T-helper 17 cell (primary cell): ENCODE results near the gene CD96. TPM values are rescaled to one million over a fixed set of nuclear protein-coding genes. Genes with fewer than 3 reads are reported as not detected.
"Not testable (repeated sequence)": the region's sequence is repeated elsewhere in the genome, so short reads cannot be mapped to it uniquely, and the experiment has no call there.

Source experiments
- ATAC-seq: fragments of 150-1000 bp; cut with Tn5 transposase; 2 replicates; pipeline ENCODE4 v1.10.0; 2021; ENCODE audit warnings: mild to moderate bottlenecking, moderate library complexity
- DNase-seq, 3 donors: peaks; one replicate each; pipeline versions ENCODE4 v3.0.0 to v3.0.0-alpha.2; 2020 to 2021
- H3K9me3 ChIP-seq: one replicate; pipeline ENCODE4 v1.7.0; 2013; ENCODE audit warnings: low read length, mild to moderate bottlenecking; ENCODE audit not compliant: control insufficient read depth, poor library complexity, severe bottlenecking
- H3K27ac Mint-ChIP-seq: one replicate; pipeline ENCODE4 v1.8.0; 2022; ENCODE audit warnings: mild to moderate bottlenecking, moderate library complexity, mixed read lengths
- H3K27me3 Mint-ChIP-seq: one replicate; pipeline ENCODE4 v1.8.0; 2022; ENCODE audit warnings: mixed read lengths
- H3K36me3 Mint-ChIP-seq: one replicate; pipeline ENCODE4 v1.8.0; 2022; ENCODE audit warnings: low read depth, mixed read lengths
- H3K4me1 Mint-ChIP-seq: one replicate; pipeline ENCODE4 v1.8.0; 2022; ENCODE audit warnings: mild to moderate bottlenecking, mixed read lengths
- H3K4me3 Mint-ChIP-seq: one replicate; pipeline ENCODE4 v1.8.0; 2022; ENCODE audit warnings: mild to moderate bottlenecking, moderate library complexity, mixed read lengths
- total RNA-seq, 4 donors: library from RNA in 2 of 4; stranded (reverse) in 2 of 4; gene quantifications; one replicate each; pipeline ENCODE4 v1.2.3 and lab custom pipeline; 2022 to 2026

Gene CD96
- total RNA-seq, 2 donors from 2014 or later = 190 to 201 TPM

DNA sequence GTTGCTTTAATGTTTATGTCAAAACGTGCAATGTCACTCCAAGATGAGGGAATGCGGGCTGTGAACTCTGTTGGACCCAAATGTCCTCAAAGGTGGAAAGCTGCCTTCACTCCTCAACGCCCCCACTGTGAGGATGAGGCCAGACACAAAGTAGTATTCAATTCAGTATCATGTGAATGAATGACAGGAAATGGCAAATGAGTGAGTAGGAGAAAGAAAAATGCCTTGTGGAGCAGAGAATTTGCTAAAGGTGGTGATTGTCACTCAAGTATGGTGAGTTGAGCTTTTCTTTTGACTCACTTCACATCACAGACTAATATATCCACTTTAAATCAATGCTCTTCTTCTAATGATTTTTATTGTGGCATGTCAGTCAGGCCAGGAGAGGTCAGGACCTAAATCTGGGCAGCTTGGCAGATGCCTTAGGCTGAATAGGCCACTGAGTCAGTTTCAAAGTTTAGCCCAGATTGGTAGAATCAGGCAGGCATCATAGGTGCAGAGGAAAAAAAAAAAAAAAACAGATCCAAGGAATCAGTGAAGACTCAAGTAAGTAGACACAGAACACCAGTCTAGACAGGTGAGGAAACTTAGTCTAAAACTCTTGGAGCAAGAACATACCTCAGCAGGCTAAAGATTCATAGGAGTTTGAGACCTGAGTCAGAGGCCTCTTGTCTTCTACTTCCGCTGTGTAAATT lies 124.2 kb downstream of the CD96 start:
- no peaks in the 10 kb centered on the region for H3K27me3 Mint-ChIP-seq
- no peak overlapping the region for H3K4me3 Mint-ChIP-seq
- H3K9me3 ChIP-seq = no peaks in the 10 kb centered on the region
- H3K36me3 Mint-ChIP-seq = peaks cover 1% of the 10 kb centered on the region
- ATAC-seq (no peak), DNase-seq (no peak)
- H3K27ac Mint-ChIP-seq = peak overlapping the region; percentile 22
- H3K4me1 Mint-ChIP-seq = peaks cover 29% of the 10 kb centered on the region

- DNase-seq = no peak
- Mint-ChIP-seq H3K4me3 (peak overlapping the region; percentile 76), H3K4me1 (peaks cover 34% of the 10 kb centered on the region), H3K27me3 (no peaks in the 10 kb centered on the region), H3K27ac (peak overlapping the region; percentile 88), H3K36me3 (no peaks in the 10 kb centered on the region)
- H3K9me3 ChIP-seq = no peaks in the 10 kb centered on the region
- no peak for ATAC-seq
Measured at GRCh38 chr3:111667170-111667569, 125.2 kb downstream of the CD96 start.

- Mint-ChIP-seq H3K27ac (peak overlapping the region; percentile 88), H3K27me3 (no peaks in the 10 kb centered on the region), H3K4me1 (peaks cover 34% of the 10 kb centered on the region), H3K4me3 (peak overlapping the region; percentile 76), H3K36me3 (no peaks in the 10 kb centered on the region)
- peak; percentile 31 to 48 (median 38) for DNase-seq
- H3K9me3 ChIP-seq = no peaks in the 10 kb centered on the region
- ATAC-seq = peak; percentile 99
Measured at GRCh38 chr3:111667621-111668239, 125.7 kb downstream of the CD96 start.

DNA sequence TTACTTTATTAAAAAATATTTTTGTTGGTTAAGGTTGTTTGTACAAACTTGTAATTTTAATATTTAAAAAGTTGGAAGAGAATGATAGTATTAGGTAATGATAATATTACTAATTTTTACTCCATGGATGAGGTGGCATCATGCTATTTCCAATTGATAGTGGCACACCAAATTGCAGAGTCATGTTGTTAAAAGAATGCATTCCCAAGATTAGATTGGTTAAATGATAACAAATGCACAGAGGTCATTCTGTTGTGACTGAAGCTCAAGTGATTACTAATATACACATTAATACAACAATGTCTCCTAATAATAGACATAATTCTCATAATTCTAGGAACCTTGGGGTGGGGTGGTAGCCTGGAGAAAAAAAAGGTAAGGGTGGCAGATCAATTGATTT lies 126.3 kb downstream of the CD96 start:
- no peak overlapping the region for H3K4me3 Mint-ChIP-seq
- H3K36me3 Mint-ChIP-seq = no peaks in the 10 kb centered on the region
- no peak for ATAC-seq
- no peaks in the 10 kb centered on the region for H3K27me3 Mint-ChIP-seq
- DNase-seq = no peak
- H3K9me3 ChIP-seq = no peaks in the 10 kb centered on the region
- H3K27ac Mint-ChIP-seq = peak overlapping the region; percentile 56
- H3K4me1 Mint-ChIP-seq = peaks cover 37% of the 10 kb centered on the region

- H3K27ac Mint-ChIP-seq = peak overlapping the region; percentile 56
- peaks cover 43% of the 10 kb centered on the region for H3K4me1 Mint-ChIP-seq
- H3K27me3 Mint-ChIP-seq = no peaks in the 10 kb centered on the region
- H3K4me3 Mint-ChIP-seq = peak overlapping the region; percentile 43
- DNase-seq (no peak), ATAC-seq (peak; percentile 51)
- H3K9me3 ChIP-seq = no peaks in the 10 kb centered on the region
- no peaks in the 10 kb centered on the region for H3K36me3 Mint-ChIP-seq
Measured at GRCh38 chr3:111668888-111669488, 127.0 kb downstream of the CD96 start.

- DNase-seq = no peak
- no peak for ATAC-seq
- Mint-ChIP-seq H3K4me3 (no peak overlapping the region), H3K27me3 (no peaks in the 10 kb centered on the region), H3K27ac (peak overlapping the region; percentile 73), H3K4me1 (peaks cover 51% of the 10 kb centered on the region), H3K36me3 (peaks cover 3% of the 10 kb centered on the region)
- no peaks in the 10 kb centered on the region for H3K9me3 ChIP-seq
Measured at GRCh38 chr3:111669926-111670630, 128.1 kb downstream of the CD96 start.

- not testable (repeated sequence) for ATAC-seq, H3K36me3 Mint-ChIP-seq
Measured at GRCh38 chr3:111672461-111672860, 130.5 kb downstream of the CD96 start.

GRCh38 chr3:111675846-111676210 lies 133.8 kb downstream of the CD96 start:
- H3K4me1 Mint-ChIP-seq = peaks cover 65% of the 10 kb centered on the region
- H3K27me3 Mint-ChIP-seq = no peaks in the 10 kb centered on the region
- H3K4me3 Mint-ChIP-seq = peak overlapping the region; percentile 100
- no peaks in the 10 kb centered on the region for H3K9me3 ChIP-seq
- ATAC-seq (no peak), DNase-seq (no peak)
- peak overlapping the region; percentile 99 for H3K27ac Mint-ChIP-seq
- H3K36me3 Mint-ChIP-seq = peaks cover 3% of the 10 kb centered on the region

More at GRCh38 chr3:111672461-111672860, 130.5 kb downstream of the CD96 start:
- not testable (repeated sequence) for H3K9me3 ChIP-seq, H3K4me3 Mint-ChIP-seq, H3K27me3 Mint-ChIP-seq, DNase-seq
- Mint-ChIP-seq H3K4me1 (peaks cover 64% of the 10 kb centered on the region), H3K27ac (peak overlapping the region; percentile 99)

GRCh38 chr3:111676211-111677006 lies 134.4 kb downstream of the CD96 start:
- no peak for DNase-seq

DNA sequence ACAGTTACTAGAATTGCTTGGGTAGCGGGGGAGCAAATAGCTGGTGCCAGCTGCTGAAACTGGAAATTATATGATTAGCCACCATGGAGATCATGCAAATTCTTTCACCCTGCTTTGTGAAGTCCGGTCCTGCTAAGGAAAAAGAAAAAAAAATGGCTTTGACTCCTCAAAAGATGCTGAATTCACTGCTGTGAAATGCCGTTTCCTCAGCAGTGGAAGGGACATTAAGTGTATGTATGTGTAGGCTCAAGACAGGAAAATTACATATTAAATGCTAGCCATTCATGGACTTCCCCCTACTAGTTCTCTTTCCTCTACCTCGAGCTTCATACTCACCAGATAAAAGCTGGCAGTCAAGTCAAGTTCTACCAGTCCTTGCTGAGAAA lies 135.0 kb downstream of the CD96 start:
- no peaks in the 10 kb centered on the region for H3K27me3 Mint-ChIP-seq
- peak overlapping the region; percentile 53 for H3K27ac Mint-ChIP-seq
- H3K4me3 Mint-ChIP-seq = peak overlapping the region; percentile 100
- peaks cover 7% of the 10 kb centered on the region for H3K36me3 Mint-ChIP-seq
- H3K9me3 ChIP-seq = no peaks in the 10 kb centered on the region
- ATAC-seq (no peak), DNase-seq (no peak)
- peaks cover 64% of the 10 kb centered on the region for H3K4me1 Mint-ChIP-seq

More at GRCh38 chr3:111676211-111677006, 134.4 kb downstream of the CD96 start:
- peaks cover 62% of the 10 kb centered on the region for H3K4me1 Mint-ChIP-seq
- ATAC-seq = no peak
- H3K27ac Mint-ChIP-seq = peak overlapping the region; percentile 53
- peak overlapping the region; percentile 100 for H3K4me3 Mint-ChIP-seq
- peaks cover 5% of the 10 kb centered on the region for H3K36me3 Mint-ChIP-seq
- no peaks in the 10 kb centered on the region for H3K9me3 ChIP-seq
- no peaks in the 10 kb centered on the region for H3K27me3 Mint-ChIP-seq

GRCh38 chr3:111681661-111682426 lies 139.8 kb downstream of the CD96 start:
- ATAC-seq (no peak), DNase-seq (no peak)
- Mint-ChIP-seq H3K4me1 (peaks cover 38% of the 10 kb centered on the region), H3K4me3 (no peak overlapping the region), H3K36me3 (peaks cover 6% of the 10 kb centered on the region), H3K27ac (no peak overlapping the region), H3K27me3 (no peaks in the 10 kb centered on the region)
- no peaks in the 10 kb centered on the region for H3K9me3 ChIP-seq

DNA sequence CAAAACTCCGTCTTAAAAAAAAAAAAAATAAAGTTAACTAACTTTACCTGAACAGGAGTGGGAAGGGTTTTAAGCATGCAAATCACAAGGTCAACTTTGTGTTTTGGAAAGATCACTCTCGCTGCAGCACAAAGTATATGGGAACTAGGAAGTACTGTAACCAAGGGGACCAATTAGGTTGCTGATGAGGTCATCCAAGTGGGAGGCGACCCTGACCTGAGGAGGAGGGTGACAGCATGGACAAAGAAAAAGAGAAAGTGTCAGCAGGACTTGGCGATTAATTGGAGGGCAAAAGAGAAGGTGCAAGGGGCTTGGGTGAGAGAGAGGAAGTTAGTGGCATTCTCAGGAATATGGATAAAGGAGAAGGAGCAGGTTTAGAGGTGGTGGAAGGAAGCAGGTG lies 142.6 kb downstream of the CD96 start:
- peaks cover 35% of the 10 kb centered on the region for H3K4me1 Mint-ChIP-seq
- DNase-seq (no peak), ATAC-seq (no peak)
- peaks cover 6% of the 10 kb centered on the region for H3K36me3 Mint-ChIP-seq
- no peaks in the 10 kb centered on the region for H3K9me3 ChIP-seq
- H3K27me3 Mint-ChIP-seq = no peaks in the 10 kb centered on the region
- H3K27ac Mint-ChIP-seq = no peak overlapping the region
- H3K4me3 Mint-ChIP-seq = peak overlapping the region; percentile 47
